ENCODE measurements around the gene S100A9.
A peak's percentile ranks its signal among the peaks of the same experiment; 100 is the strongest.

- TF ChIP-seq CTCF (IDR thresholded peaks at IDR 0.05 in 8 of 11, conservative IDR thresholded peaks at IDR 0.05 in 3 of 11), result peak in 4 of 11 experiments; percentile 8 to 31 (median 20)
- TF ChIP-seq POLR2A (IDR thresholded peaks at IDR 0.05), result no peak
Observed at GRCh38 chr1:153353226-153353947, 4.3 kb upstream of the S100A9 start.
